ENCODE data around the gene ITSN1.
"Not testable (repeated sequence)": the region's sequence is repeated elsewhere in the genome, so short reads cannot be mapped to it uniquely, and the experiment has no call there.

ITSN1 gene

GRCh38 chr21:33703750-33704606 is 61.7 kb downstream of the ITSN1 start:
- DNase-seq = no peak
- Histone ChIP-seq H3K27me3 (replicated peaks) (no peaks in the 10 kb centered on the region), H3K27ac (no peak overlapping the region), H3K4me3 (ENCODE audit: low read depth, low read length) (no peak overlapping the region), H3K36me3 (replicated peaks) (no peaks in the 10 kb centered on the region)
- in situ Hi-C loops (cut with HindIII; ENCODE audit: low pct_ligation_motif_present, low sequenced_read_pairs) = no loop called here
- TF ChIP-seq CTCF (IDR thresholded peaks at IDR 0.05; ENCODE audit: low read depth, low read length, missing control alignments) = no peak

GRCh38 chr21:33707846-33708245 is 65.5 kb downstream of the ITSN1 start:
- no peaks in the 10 kb centered on the region for H3K36me3 ChIP-seq (replicated peaks)
- no peaks in the 10 kb centered on the region for H3K27me3 ChIP-seq (replicated peaks)
- no peak overlapping the region for H3K4me3 ChIP-seq (ENCODE audit: low read depth, low read length)
- TF ChIP-seq CTCF (IDR thresholded peaks at IDR 0.05; ENCODE audit: low read depth, low read length, missing control alignments) = no peak
- in situ Hi-C loops (cut with HindIII; ENCODE audit: low pct_ligation_motif_present, low sequenced_read_pairs) = no loop called here
- no peak for DNase-seq
- H3K27ac ChIP-seq = no peak overlapping the region

GRCh38 chr21:33708874-33709273 is 66.6 kb downstream of the ITSN1 start:
- in situ Hi-C loops (cut with HindIII; ENCODE audit: low pct_ligation_motif_present, low sequenced_read_pairs) = no loop called here
- Histone ChIP-seq H3K4me3 (ENCODE audit: low read depth, low read length) (no peak overlapping the region), H3K27ac (no peak overlapping the region), H3K36me3 (replicated peaks) (no peaks in the 10 kb centered on the region), H3K27me3 (replicated peaks) (no peaks in the 10 kb centered on the region)
- TF ChIP-seq CTCF (IDR thresholded peaks at IDR 0.05; ENCODE audit: low read depth, low read length, missing control alignments) = no peak
- no peak for DNase-seq

- in situ Hi-C loops (cut with HindIII; ENCODE audit: low pct_ligation_motif_present, low sequenced_read_pairs) = no loop called here
These were observed 69.9 kb downstream of the ITSN1 start for GRCh38 chr21:33712022-33712803.

GRCh38 chr21:33721081-33721480 is 78.8 kb downstream of the ITSN1 start:
- in situ Hi-C loops (cut with HindIII; ENCODE audit: low pct_ligation_motif_present, low sequenced_read_pairs) = no loop called here
- no peak for TF ChIP-seq CTCF (IDR thresholded peaks at IDR 0.05; ENCODE audit: low read depth, low read length, missing control alignments)
- Histone ChIP-seq H3K27ac (no peak overlapping the region), H3K4me3 (ENCODE audit: low read depth, low read length) (no peak overlapping the region), H3K27me3 (replicated peaks) (no peaks in the 10 kb centered on the region), H3K36me3 (replicated peaks) (peaks cover 29% of the 10 kb centered on the region)
- no peak for DNase-seq

More at GRCh38 chr21:33712022-33712803, 69.9 kb downstream of the ITSN1 start:
- Histone ChIP-seq H3K27me3 (replicated peaks) (no peaks in the 10 kb centered on the region), H3K4me3 (ENCODE audit: low read depth, low read length) (no peak overlapping the region), H3K27ac (no peak overlapping the region), H3K36me3 (replicated peaks) (no peaks in the 10 kb centered on the region)
- DNase-seq = no peak
- no peak for TF ChIP-seq CTCF (IDR thresholded peaks at IDR 0.05; ENCODE audit: low read depth, low read length, missing control alignments)

GRCh38 chr21:33729139-33729538 is 86.8 kb downstream of the ITSN1 start:
- H3K27me3 ChIP-seq (replicated peaks); in situ Hi-C loops (cut with HindIII; ENCODE audit: low pct_ligation_motif_present, low sequenced_read_pairs); H3K4me3 ChIP-seq (ENCODE audit: low read depth, low read length); DNase-seq; H3K27ac ChIP-seq: not testable (repeated sequence)
- H3K36me3 ChIP-seq (replicated peaks) = peaks cover 17% of the 10 kb centered on the region
